GM19463 (cell line): ENCODE results near the gene GPR158.

Experiments used
- ATAC-seq: cut with Tn5 transposase; IDR thresholded peaks from one replicate; pipeline ENCODE4 v1.9.1; 2021; ENCODE audit warnings: mild to moderate bottlenecking, moderate library complexity; ENCODE audit not compliant: unreplicated experiment

GPR158 gene

GRCh38 chr10:25492680-25493079 lies 317.9 kb downstream of the GPR158 start:
- ATAC-seq = no peak

- no peak for ATAC-seq
These were observed 318.5 kb downstream of the GPR158 start for GRCh38 chr10:25493122-25493893.

GRCh38 chr10:25497246-25497645 lies 322.4 kb downstream of the GPR158 start:
- no peak for ATAC-seq

- no peak for ATAC-seq
These were observed 323.8 kb downstream of the GPR158 start for GRCh38 chr10:25498645-25499044.

GRCh38 chr10:25501912-25502311 lies 327.1 kb downstream of the GPR158 start:
- no peak for ATAC-seq

- ATAC-seq = no peak
These were observed 327.7 kb downstream of the GPR158 start for GRCh38 chr10:25502453-25502852.

- no peak for ATAC-seq
These were observed 329.5 kb downstream of the GPR158 start for GRCh38 chr10:25504306-25504705.

GRCh38 chr10:25504838-25505237 lies 330.0 kb downstream of the GPR158 start:
- no peak for ATAC-seq

GRCh38 chr10:25505466-25505865 lies 330.7 kb downstream of the GPR158 start:
- ATAC-seq = no peak

GRCh38 chr10:25506821-25507335 lies 332.1 kb downstream of the GPR158 start:
- no peak for ATAC-seq

- ATAC-seq = no peak
These were observed 333.5 kb downstream of the GPR158 start for GRCh38 chr10:25508112-25508815.

GRCh38 chr10:25509151-25509550 lies 334.4 kb downstream of the GPR158 start:
- ATAC-seq = no peak

- ATAC-seq = no peak
These were observed 347.5 kb downstream of the GPR158 start for GRCh38 chr10:25522294-25522693.

GRCh38 chr10:25522946-25523608 lies 348.3 kb downstream of the GPR158 start:
- ATAC-seq = no peak

GRCh38 chr10:25530306-25530705 lies 355.5 kb downstream of the GPR158 start:
- no peak for ATAC-seq

GRCh38 chr10:25531457-25532061 lies 356.8 kb downstream of the GPR158 start:
- ATAC-seq = no peak

- no peak for ATAC-seq
These were observed 357.4 kb downstream of the GPR158 start for GRCh38 chr10:25532213-25532612.

GRCh38 chr10:25536027-25536426 lies 361.2 kb downstream of the GPR158 start:
- no peak for ATAC-seq

- ATAC-seq = no peak
These were observed 372.6 kb downstream of the GPR158 start for GRCh38 chr10:25547382-25547781.

GRCh38 chr10:25552283-25552919 lies 377.6 kb downstream of the GPR158 start:
- no peak for ATAC-seq

- no peak for ATAC-seq
These were observed 381.1 kb downstream of the GPR158 start for GRCh38 chr10:25555865-25556264.
